KMS-11 (cell line): Measurements from ENCODE around the gene SLC4A1AP.

Experiments
- H2AFZ ChIP-seq: fragments of 200-600 bp; sonication (generic); 2 replicates; pipeline ENCODE4 v1.6.1; 2016; ENCODE audit warnings: antibody characterized with exemption, mixed run types, low read depth
- H3K27ac ChIP-seq: fragments of 200-600 bp; sonication (generic); 2 replicates; pipeline ENCODE4 v1.6.1; 2016; ENCODE audit warnings: mild to moderate bottlenecking, mixed run types
- H3K27me3 ChIP-seq: fragments of 200-600 bp; sonication (generic); 2 replicates; pipeline ENCODE4 v1.6.1; 2017; ENCODE audit warnings: mild to moderate bottlenecking, low read depth, mixed run types, moderate library complexity; ENCODE audit not compliant: insufficient read depth
- H3K36me3 ChIP-seq: fragments of 200-600 bp; sonication (generic); 2 replicates; pipeline ENCODE4 v1.6.1; 2017; ENCODE audit warnings: mild to moderate bottlenecking, mixed run types; ENCODE audit not compliant: insufficient read depth
- H3K4me1 ChIP-seq: fragments of 200-600 bp; sonication (generic); 2 replicates; pipeline ENCODE4 v1.6.1; 2016; ENCODE audit warnings: mild to moderate bottlenecking, low read depth, mixed run types; ENCODE audit not compliant: poor library complexity, severe bottlenecking
- H3K4me2 ChIP-seq: fragments of 200-600 bp; sonication (generic); 2 replicates; pipeline ENCODE4 v1.7.0; 2016; ENCODE audit warnings: mild to moderate bottlenecking, mixed run types
- H3K4me3 ChIP-seq: fragments of 200-600 bp; sonication (generic); IDR thresholded peaks from 2 replicates; pipeline ENCODE4 v1.6.1; 2017; ENCODE audit warnings: low read depth, low read length, mixed read lengths; ENCODE audit not compliant: insufficient read depth
- H3K79me2 ChIP-seq: fragments of 200-600 bp; sonication (generic); 2 replicates; pipeline ENCODE4 v1.6.1; 2016; ENCODE audit warnings: low read depth, mixed run types; ENCODE audit not compliant: insufficient read depth
- H3K9ac ChIP-seq: fragments of 200-600 bp; sonication (generic); 2 replicates; pipeline ENCODE4 v1.6.1; 2016; ENCODE audit warnings: mild to moderate bottlenecking, mixed run types
- H4K20me1 ChIP-seq: fragments of 200-600 bp; sonication (generic); 2 replicates; pipeline ENCODE4 v1.6.1; 2016; ENCODE audit warnings: mild to moderate bottlenecking, mixed run types; ENCODE audit not compliant: insufficient read depth
- CTCF ChIP-seq: fragments of 200-600 bp; sonication (generic); conservative IDR thresholded peaks from 2 replicates; pipeline ENCODE4 v1.6.1; 2017; ENCODE audit warnings: low read depth, mild to moderate bottlenecking, antibody characterized with exemption, low read length, moderate library complexity, mixed read lengths

SLC4A1AP gene

GRCh38 chr2:27652790-27653189 lies 10.9 kb upstream of the SLC4A1AP start:
- Histone ChIP-seq H3K27me3 (no peaks in the 10 kb centered on the region), H3K36me3 (no peaks in the 10 kb centered on the region; the same call in 1 of the 2 replicates), H3K4me2 (no peak overlapping the region), H4K20me1 (no peaks in the 10 kb centered on the region), H3K9ac (no peak overlapping the region), H3K4me3 (no peak overlapping the region), H3K4me1 (no peaks in the 10 kb centered on the region), H2AFZ (no peak overlapping the region), H3K79me2 (no peaks in the 10 kb centered on the region), H3K27ac (no peak overlapping the region)
- no peak for TF ChIP-seq CTCF

- H3K4me2 ChIP-seq, result no peak overlapping the region
- H2AFZ ChIP-seq, result no peak overlapping the region
- H3K79me2 ChIP-seq, result no peaks in the 10 kb centered on the region
- H3K27ac ChIP-seq, result no peak overlapping the region
- H3K4me1 ChIP-seq, result no peaks in the 10 kb centered on the region
- no peaks in the 10 kb centered on the region; the same call in 1 of the 2 replicates for H3K36me3 ChIP-seq
- H3K4me3 ChIP-seq, result no peak overlapping the region
- no peaks in the 10 kb centered on the region for H3K27me3 ChIP-seq
- TF ChIP-seq CTCF, result no peak
- H3K9ac ChIP-seq, result no peak overlapping the region
- no peaks in the 10 kb centered on the region for H4K20me1 ChIP-seq
Measured at GRCh38 chr2:27653397-27653796, 10.3 kb upstream of the SLC4A1AP start.

GRCh38 chr2:27655155-27655951 lies 8.3 kb upstream of the SLC4A1AP start:
- Histone ChIP-seq H3K36me3 (no peaks in the 10 kb centered on the region; the same call in 1 of the 2 replicates), H3K9ac (no peak overlapping the region), H3K27me3 (no peaks in the 10 kb centered on the region), H3K27ac (peak overlapping the region; percentile 9; the same call in 1 of the 2 replicates), H2AFZ (no peak overlapping the region), H4K20me1 (no peaks in the 10 kb centered on the region), H3K79me2 (no peaks in the 10 kb centered on the region), H3K4me3 (no peak overlapping the region), H3K4me2 (no peak overlapping the region), H3K4me1 (no peaks in the 10 kb centered on the region)
- TF ChIP-seq CTCF, result no peak

- Histone ChIP-seq H3K27ac (no peak overlapping the region), H3K4me3 (no peak overlapping the region), H4K20me1 (no peaks in the 10 kb centered on the region), H3K36me3 (no peaks in the 10 kb centered on the region; the same call in 1 of the 2 replicates), H2AFZ (no peak overlapping the region), H3K79me2 (peaks cover 35% of the 10 kb centered on the region), H3K27me3 (no peaks in the 10 kb centered on the region), H3K9ac (no peak overlapping the region), H3K4me1 (peaks cover 26% of the 10 kb centered on the region), H3K4me2 (no peak overlapping the region)
- no peak for TF ChIP-seq CTCF
Measured at GRCh38 chr2:27661371-27661770, 2.3 kb upstream of the SLC4A1AP start.
